ENCODE data around the gene PARD6A. TPM values are rescaled to one million over a fixed set of nuclear protein-coding genes. Genes with fewer than 3 reads are reported as not detected.
A peak's percentile ranks its signal among the peaks of the same experiment; 100 is the strongest.

Gene PARD6A
- total RNA-seq, 1 donor from 2014 or later: 4.1 TPM

- DNase-seq (ENCODE audit: low read depth): peak; percentile 84
Observed at GRCh38 chr16:67666559-67667452, 6.0 kb downstream of the PARD6A start, which contains the start of the genes C16orf86 and ENKD1. C16orf86 (plus strand) TSS chr16:67666814; CDS start chr16:67666971, 157 bp downstream. ENKD1 (minus strand) TSS chr16:67666750; CDS start chr16:67666442, 308 bp downstream.

GRCh38 chr16:67667453-67667816 is 6.7 kb downstream of the PARD6A start:
- no peak for DNase-seq (ENCODE audit: low read depth)

- peak; percentile 95 for DNase-seq (ENCODE audit: low read depth)
Observed at GRCh38 chr16:67667817-67668494, 7.2 kb downstream of the PARD6A start.

- DNase-seq (ENCODE audit: low read depth): no peak
Observed at GRCh38 chr16:67668495-67669157, 7.9 kb downstream of the PARD6A start.

GRCh38 chr16:67669499-67670101 is 8.8 kb downstream of the PARD6A start:
- no peak for DNase-seq (ENCODE audit: low read depth)

GRCh38 chr16:67672306-67672705 is 11.5 kb downstream of the PARD6A start:
- DNase-seq (ENCODE audit: low read depth): no peak

GRCh38 chr16:67672739-67673662 is 12.2 kb downstream of the PARD6A start:
- DNase-seq (ENCODE audit: low read depth): peak; percentile 92

- DNase-seq (ENCODE audit: low read depth): no peak
Observed at GRCh38 chr16:67673712-67674580, 13.2 kb downstream of the PARD6A start.

- DNase-seq (ENCODE audit: low read depth): no peak
Observed at GRCh38 chr16:67674851-67675578, 14.3 kb downstream of the PARD6A start.

GRCh38 chr16:67675579-67675935 is 14.8 kb downstream of the PARD6A start:
- DNase-seq (ENCODE audit: low read depth): no peak

GRCh38 chr16:67675999-67676398 is 15.2 kb downstream of the PARD6A start:
- no peak for DNase-seq (ENCODE audit: low read depth)

GRCh38 chr16:67676516-67676915 is 15.8 kb downstream of the PARD6A start:
- no peak for DNase-seq (ENCODE audit: low read depth)

GRCh38 chr16:67676939-67677338 is 16.2 kb downstream of the PARD6A start:
- DNase-seq (ENCODE audit: low read depth): no peak

GRCh38 chr16:67677712-67678111 is 17.0 kb downstream of the PARD6A start:
- no peak for DNase-seq (ENCODE audit: low read depth)

- no peak for DNase-seq (ENCODE audit: low read depth)
Observed at GRCh38 chr16:67678354-67679023, 17.7 kb downstream of the PARD6A start.

GRCh38 chr16:67679935-67680897 is 19.5 kb downstream of the PARD6A start:
- DNase-seq (ENCODE audit: low read depth): no peak

GRCh38 chr16:67683767-67684166 is 23.0 kb downstream of the PARD6A start:
- no peak for DNase-seq (ENCODE audit: low read depth)
